ENCODE measurements around the gene SSBP1.

The SSBP1 gene

GRCh38 chr7:141702047-141702567 lies 36.1 kb upstream of the SSBP1 start, which contains the start of gene DENND11:
TSS of gene DENND11 (minus strand) at chr7:141702166. CDS start at chr7:141702153, 13 bp downstream.
- DNase-seq (ENCODE audit: low spot score), result peak; percentile 90
- TF ChIP-seq CTCF (IDR thresholded peaks at IDR 0.05; ENCODE audit: extremely low read depth, missing control alignments), result no peak

- no peak for DNase-seq (ENCODE audit: low spot score)
- no peak for TF ChIP-seq CTCF (IDR thresholded peaks at IDR 0.05; ENCODE audit: extremely low read depth, missing control alignments)
These were observed 35.3 kb upstream of the SSBP1 start for GRCh38 chr7:141702892-141703291.

- no peak for TF ChIP-seq CTCF (IDR thresholded peaks at IDR 0.05; ENCODE audit: extremely low read depth, missing control alignments)
- DNase-seq (ENCODE audit: low spot score), result no peak
These were observed 34.0 kb upstream of the SSBP1 start for GRCh38 chr7:141704112-141704511.

- TF ChIP-seq CTCF (IDR thresholded peaks at IDR 0.05; ENCODE audit: extremely low read depth, missing control alignments), result no peak
- no peak for DNase-seq (ENCODE audit: low spot score)
These were observed 33.4 kb upstream of the SSBP1 start for GRCh38 chr7:141704741-141705140.

GRCh38 chr7:141706239-141707064 lies 31.7 kb upstream of the SSBP1 start:
- DNase-seq (ENCODE audit: low spot score), result no peak
- TF ChIP-seq CTCF (IDR thresholded peaks at IDR 0.05; ENCODE audit: extremely low read depth, missing control alignments), result no peak

- TF ChIP-seq CTCF (IDR thresholded peaks at IDR 0.05; ENCODE audit: extremely low read depth, missing control alignments), result no peak
- DNase-seq (ENCODE audit: low spot score), result no peak
These were observed 29.8 kb upstream of the SSBP1 start, which contains the start of gene WEE2 for GRCh38 chr7:141708351-141708750. TSS of gene WEE2 (plus strand) at chr7:141708353. CDS start at chr7:141708759, 406 bp downstream.

GRCh38 chr7:141709318-141709717 lies 28.8 kb upstream of the SSBP1 start:
- no peak for TF ChIP-seq CTCF (IDR thresholded peaks at IDR 0.05; ENCODE audit: extremely low read depth, missing control alignments)
- DNase-seq (ENCODE audit: low spot score), result no peak
